ENCODE measurements around the gene SPEN.

DNA sequence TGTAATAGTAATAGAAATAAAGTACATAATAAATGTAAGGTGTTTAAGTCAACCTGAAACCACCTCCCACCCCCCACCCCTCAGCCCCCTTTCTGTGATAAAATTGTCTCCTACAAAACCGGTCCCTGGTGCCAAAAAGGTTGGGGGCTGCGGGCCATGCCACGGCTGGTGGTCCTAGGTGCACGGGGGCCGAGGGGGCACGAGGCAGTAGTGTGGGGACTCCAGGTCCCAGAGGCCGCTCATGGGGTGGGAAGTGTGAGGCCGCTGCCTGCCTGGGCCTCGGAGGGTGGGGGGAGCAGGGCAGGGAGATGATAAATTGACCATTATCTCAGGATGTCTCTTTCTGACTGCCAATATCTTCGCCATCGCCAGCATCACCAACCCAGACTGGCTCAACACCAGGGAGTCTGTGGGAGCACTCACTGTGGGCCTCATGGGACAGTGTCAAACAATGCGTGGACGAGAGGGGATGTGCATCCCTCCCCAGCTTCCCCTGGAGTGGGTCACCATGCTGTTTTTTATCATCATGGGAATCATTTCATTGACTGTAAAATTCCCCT, 121.9 kb downstream of the SPEN start:
- TF ChIP-seq, protein P1, sequence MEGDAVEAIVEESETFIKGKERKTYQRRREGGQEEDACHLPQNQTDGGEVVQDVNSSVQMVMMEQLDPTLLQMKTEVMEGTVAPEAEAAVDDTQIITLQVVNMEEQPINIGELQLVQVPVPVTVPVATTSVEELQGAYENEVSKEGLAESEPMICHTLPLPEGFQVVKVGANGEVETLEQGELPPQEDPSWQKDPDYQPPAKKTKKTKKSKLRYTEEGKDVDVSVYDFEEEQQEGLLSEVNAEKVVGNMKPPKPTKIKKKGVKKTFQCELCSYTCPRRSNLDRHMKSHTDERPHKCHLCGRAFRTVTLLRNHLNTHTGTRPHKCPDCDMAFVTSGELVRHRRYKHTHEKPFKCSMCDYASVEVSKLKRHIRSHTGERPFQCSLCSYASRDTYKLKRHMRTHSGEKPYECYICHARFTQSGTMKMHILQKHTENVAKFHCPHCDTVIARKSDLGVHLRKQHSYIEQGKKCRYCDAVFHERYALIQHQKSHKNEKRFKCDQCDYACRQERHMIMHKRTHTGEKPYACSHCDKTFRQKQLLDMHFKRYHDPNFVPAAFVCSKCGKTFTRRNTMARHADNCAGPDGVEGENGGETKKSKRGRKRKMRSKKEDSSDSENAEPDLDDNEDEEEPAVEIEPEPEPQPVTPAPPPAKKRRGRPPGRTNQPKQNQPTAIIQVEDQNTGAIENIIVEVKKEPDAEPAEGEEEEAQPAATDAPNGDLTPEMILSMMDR (IDR thresholded peaks at IDR 0.05), result no peak
- no peak for TF ChIP-seq ZFX (IDR thresholded peaks at IDR 0.05; ENCODE audit: borderline replicate concordance)

Measured in 22Rv1 (cell line).